ENCODE data around the gene ABR. TPM values are rescaled to one million over a fixed set of nuclear protein-coding genes. Genes with fewer than 3 reads are reported as not detected.

The ABR gene
- total and polyA plus RNA-seq, 2 of the 13 experiments (the other 11 are each of a cell fraction or from before 2014, with no cell fraction given), result 12.4 to 40.4 TPM

DNA sequence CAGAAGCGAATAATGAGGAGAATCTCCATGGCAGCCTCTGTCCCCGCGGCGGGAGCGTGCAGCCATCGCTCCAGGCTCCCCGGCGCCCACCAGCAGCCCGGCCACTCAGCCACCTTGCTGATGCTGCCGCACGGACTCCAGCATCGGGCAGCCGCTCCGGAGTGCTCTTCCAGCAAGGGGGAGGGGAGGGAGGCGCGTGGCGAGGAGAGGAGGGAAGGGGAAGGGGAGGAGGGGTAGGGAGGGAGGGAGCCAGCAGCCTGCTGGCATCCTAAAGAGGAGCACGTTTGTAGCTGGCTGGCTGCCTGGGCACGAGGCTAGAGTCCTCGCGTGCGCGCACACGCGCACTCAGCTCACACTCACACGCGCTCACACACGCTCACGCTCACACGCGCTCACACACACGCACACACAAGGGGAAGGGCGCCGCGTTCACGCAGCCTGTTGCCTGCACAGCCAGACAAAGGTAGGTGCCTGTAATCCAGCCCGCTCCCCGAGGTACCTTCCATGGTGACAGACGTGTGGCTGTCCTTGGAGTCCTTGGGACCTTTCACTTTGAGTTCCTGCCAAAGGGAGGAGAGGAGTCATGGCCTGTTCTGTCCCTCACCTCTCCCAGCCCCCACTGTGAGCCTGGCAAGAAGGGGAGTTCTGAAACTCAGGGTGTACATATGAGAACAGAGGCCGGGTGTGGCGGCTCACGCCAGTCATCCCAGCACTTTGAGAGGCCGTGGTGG, 100.8 kb downstream of the ABR start:
- H3K79me2 ChIP-seq (ENCODE audit: insufficient read depth, low read length), result no peaks in the 10 kb centered on the region
- no peak for TF ChIP-seq DNMT1 (CRISPR knock-in tag; IDR thresholded peaks at IDR 0.05)
- TF ChIP-seq, protein P1, sequence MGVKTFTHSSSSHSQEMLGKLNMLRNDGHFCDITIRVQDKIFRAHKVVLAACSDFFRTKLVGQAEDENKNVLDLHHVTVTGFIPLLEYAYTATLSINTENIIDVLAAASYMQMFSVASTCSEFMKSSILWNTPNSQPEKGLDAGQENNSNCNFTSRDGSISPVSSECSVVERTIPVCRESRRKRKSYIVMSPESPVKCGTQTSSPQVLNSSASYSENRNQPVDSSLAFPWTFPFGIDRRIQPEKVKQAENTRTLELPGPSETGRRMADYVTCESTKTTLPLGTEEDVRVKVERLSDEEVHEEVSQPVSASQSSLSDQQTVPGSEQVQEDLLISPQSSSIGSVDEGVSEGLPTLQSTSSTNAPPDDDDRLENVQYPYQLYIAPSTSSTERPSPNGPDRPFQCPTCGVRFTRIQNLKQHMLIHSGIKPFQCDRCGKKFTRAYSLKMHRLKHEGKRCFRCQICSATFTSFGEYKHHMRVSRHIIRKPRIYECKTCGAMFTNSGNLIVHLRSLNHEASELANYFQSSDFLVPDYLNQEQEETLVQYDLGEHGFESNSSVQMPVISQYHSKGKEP (CRISPR knock-in tag; IDR thresholded peaks at IDR 0.05), result no peak
- TF ChIP-seq ZBTB20 (CRISPR knock-in tag; IDR thresholded peaks at IDR 0.05; ENCODE audit: borderline replicate concordance, low read depth), result no peak
- no peak for TF ChIP-seq RFX3 (CRISPR knock-in tag; IDR thresholded peaks at IDR 0.05)
- no peak for TF ChIP-seq HNF4G (IDR thresholded peaks at IDR 0.05; ENCODE audit: borderline replicate concordance, low read depth, low read length)
- TF ChIP-seq HNF4G (CRISPR knock-in tag; IDR thresholded peaks at IDR 0.05; ENCODE audit: borderline replicate concordance, low read depth), result no peak
- no peak for TF ChIP-seq ZSCAN29 (CRISPR knock-in tag; conservative IDR thresholded peaks at IDR 0.05)
- TF ChIP-seq ZBTB7A (CRISPR knock-in tag; IDR thresholded peaks at IDR 0.05), result no peak
- TF ChIP-seq, protein P2, sequence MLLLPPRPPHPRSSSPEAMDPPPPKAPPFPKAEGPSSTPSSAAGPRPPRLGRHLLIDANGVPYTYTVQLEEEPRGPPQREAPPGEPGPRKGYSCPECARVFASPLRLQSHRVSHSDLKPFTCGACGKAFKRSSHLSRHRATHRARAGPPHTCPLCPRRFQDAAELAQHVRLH (CRISPR knock-in tag; IDR thresholded peaks at IDR 0.05; ENCODE audit: borderline replicate concordance, low read depth), result no peak
- no peak for TF ChIP-seq ZNF782 (CRISPR knock-in tag; IDR thresholded peaks at IDR 0.05; ENCODE audit: borderline replicate concordance)
- TF ChIP-seq, protein P3, sequence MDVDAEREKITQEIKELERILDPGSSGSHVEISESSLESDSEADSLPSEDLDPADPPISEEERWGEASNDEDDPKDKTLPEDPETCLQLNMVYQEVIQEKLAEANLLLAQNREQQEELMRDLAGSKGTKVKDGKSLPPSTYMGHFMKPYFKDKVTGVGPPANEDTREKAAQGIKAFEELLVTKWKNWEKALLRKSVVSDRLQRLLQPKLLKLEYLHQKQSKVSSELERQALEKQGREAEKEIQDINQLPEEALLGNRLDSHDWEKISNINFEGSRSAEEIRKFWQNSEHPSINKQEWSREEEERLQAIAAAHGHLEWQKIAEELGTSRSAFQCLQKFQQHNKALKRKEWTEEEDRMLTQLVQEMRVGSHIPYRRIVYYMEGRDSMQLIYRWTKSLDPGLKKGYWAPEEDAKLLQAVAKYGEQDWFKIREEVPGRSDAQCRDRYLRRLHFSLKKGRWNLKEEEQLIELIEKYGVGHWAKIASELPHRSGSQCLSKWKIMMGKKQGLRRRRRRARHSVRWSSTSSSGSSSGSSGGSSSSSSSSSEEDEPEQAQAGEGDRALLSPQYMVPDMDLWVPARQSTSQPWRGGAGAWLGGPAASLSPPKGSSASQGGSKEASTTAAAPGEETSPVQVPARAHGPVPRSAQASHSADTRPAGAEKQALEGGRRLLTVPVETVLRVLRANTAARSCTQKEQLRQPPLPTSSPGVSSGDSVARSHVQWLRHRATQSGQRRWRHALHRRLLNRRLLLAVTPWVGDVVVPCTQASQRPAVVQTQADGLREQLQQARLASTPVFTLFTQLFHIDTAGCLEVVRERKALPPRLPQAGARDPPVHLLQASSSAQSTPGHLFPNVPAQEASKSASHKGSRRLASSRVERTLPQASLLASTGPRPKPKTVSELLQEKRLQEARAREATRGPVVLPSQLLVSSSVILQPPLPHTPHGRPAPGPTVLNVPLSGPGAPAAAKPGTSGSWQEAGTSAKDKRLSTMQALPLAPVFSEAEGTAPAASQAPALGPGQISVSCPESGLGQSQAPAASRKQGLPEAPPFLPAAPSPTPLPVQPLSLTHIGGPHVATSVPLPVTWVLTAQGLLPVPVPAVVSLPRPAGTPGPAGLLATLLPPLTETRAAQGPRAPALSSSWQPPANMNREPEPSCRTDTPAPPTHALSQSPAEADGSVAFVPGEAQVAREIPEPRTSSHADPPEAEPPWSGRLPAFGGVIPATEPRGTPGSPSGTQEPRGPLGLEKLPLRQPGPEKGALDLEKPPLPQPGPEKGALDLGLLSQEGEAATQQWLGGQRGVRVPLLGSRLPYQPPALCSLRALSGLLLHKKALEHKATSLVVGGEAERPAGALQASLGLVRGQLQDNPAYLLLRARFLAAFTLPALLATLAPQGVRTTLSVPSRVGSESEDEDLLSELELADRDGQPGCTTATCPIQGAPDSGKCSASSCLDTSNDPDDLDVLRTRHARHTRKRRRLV (CRISPR knock-in tag; IDR thresholded peaks at IDR 0.05), result no peak
- no peak for TF ChIP-seq DMAP1 (CRISPR knock-in tag; IDR thresholded peaks at IDR 0.05)
- TF ChIP-seq JDP2 (CRISPR knock-in tag; IDR thresholded peaks at IDR 0.05; ENCODE audit: borderline replicate concordance), result no peak
- no peak overlapping the region for H2AFZ ChIP-seq (ENCODE audit: low read length)
- ChIA-PET CTCF (ENCODE audit: low intra/inter-chr PET ratio, low total read pairs) (no interaction called here), POLR2A (no interaction called here)
- 94% methylated on average over 31 of the region's 43 CpGs for WGBS (ENCODE audit: low lambda C conversion rate)
- intact Hi-C loops (cut with micrococcal nuclease; ENCODE audit: unreplicated experiment) (no loop called here), in situ Hi-C loops (cut with HindIII; ENCODE audit: extremely low pct_ligation_motif_present, low pct_unique_long_range_greater_than_20kb) (no loop called here)
- no peaks in the 10 kb centered on the region for H4K20me1 ChIP-seq (ENCODE audit: insufficient read depth, low read length)
- ATAC-seq, result no peak
- H3K9ac ChIP-seq (ENCODE audit: insufficient read depth, low read depth, low read length), result no peak overlapping the region
- H3K27me3 ChIP-seq (ENCODE audit: control insufficient read depth in 1 of 2, insufficient read depth in 2 of 2, low read length in 2 of 2), result no peaks in the 10 kb centered on the region
- no TSS peak for BruUV-seq (replicated peaks)
- no peaks in the 10 kb centered on the region for H3K9me3 ChIP-seq (ENCODE audit: low read length)
- H3K36me3 ChIP-seq (replicated peaks in 1 of 2; ENCODE audit: control insufficient read depth in 1 of 2, insufficient read depth in 2 of 2, low read length in 2 of 2), result no peaks in the 10 kb centered on the region
- H3K4me1 ChIP-seq (ENCODE audit: insufficient read depth, low read length), result peaks cover 8% of the 10 kb centered on the region
- H3K4me2 ChIP-seq (ENCODE audit: low read depth, low read length), result no peak overlapping the region
- no peak overlapping the region for H3K27ac ChIP-seq (ENCODE audit: extremely low read length, insufficient read depth, low read length)
- H3K4me3 ChIP-seq (replicated peaks in 1 of 3; ENCODE audit: insufficient read depth in 1 of 3, low read depth in 2 of 3, low read length in 3 of 3), result no peak overlapping the region
- no peak for FAIRE-seq
- no peak for DNase-seq (ENCODE audit: low spot score)
